Panc1 (cell line): Measurements from ENCODE around the gene STRA6. TPM values are rescaled to one million over a fixed set of nuclear protein-coding genes. Genes with fewer than 3 reads are reported as not detected.
A peak's percentile ranks its signal among the peaks of the same experiment; 100 is the strongest.

Experiments
- ATAC-seq: fragments of 200-7000 bp; cut with Tn5 transposase; 2 replicates; pipeline ENCODE4 v1.9.1; 2020; ENCODE audit warnings: mild to moderate bottlenecking, moderate library complexity
- BruUV-seq: library from RNA; stranded (reverse); fragments of 400-500 nt; replicated peaks from 2 replicates; lab custom pipeline; 2021; lab: Mats Ljungman, UMichigan
- CTCF ChIA-PET: fragments of 300-600 bp; sonication (Branson Sonifier 250); formaldehyde crosslinking; loops from one replicate; lab custom pipeline; 2022; ENCODE audit warnings: antibody characterized with exemption; lab: Charles Lee
- POLR2A ChIA-PET: fragments of 300-600 bp; sonication (Branson Sonifier 250); formaldehyde crosslinking; loops from one replicate; lab custom pipeline; 2022; ENCODE audit warnings: antibody characterized with exemption; lab: Charles Lee
- DNase-seq: peaks from one replicate; pipeline ENCODE4 v3.0.0-alpha.2; 2010; ENCODE audit warnings: low read depth, low spot score
- H3K27ac ChIP-seq: 2 replicates; pipeline ENCODE4 v1.5.1; 2011; ENCODE audit warnings: mild to moderate bottlenecking, low read length, inconsistent platforms
- H3K27me3 ChIP-seq: fragments of 200-500 bp; sonication (Bioruptor generic); 2 replicates; pipeline ENCODE4 v1.6.0; 2014; ENCODE audit warnings: low read length, inconsistent platforms; ENCODE audit not compliant: control insufficient read depth, insufficient read depth
- H3K36me3 ChIP-seq: fragments of 200-500 bp; sonication (Bioruptor generic); 2 replicates; pipeline ENCODE4 v1.5.1; 2014; ENCODE audit warnings: inconsistent platforms, mild to moderate bottlenecking, low read length, moderate library complexity; ENCODE audit not compliant: control insufficient read depth, insufficient read depth
- H3K4me1 ChIP-seq: 2 replicates; pipeline ENCODE4 v1.5.1; 2011; ENCODE audit warnings: inconsistent platforms, mild to moderate bottlenecking, low read length, moderate library complexity; ENCODE audit not compliant: control insufficient read depth, insufficient read depth
- H3K4me3 ChIP-seq, 2 experiments: 2 replicates each; pipeline ENCODE4 v1.5.1; 2011 to 2012; ENCODE audit warnings: low read depth in 2 of 2, low read length in 2 of 2, mild to moderate bottlenecking in 2 of 2, inconsistent platforms in 1 of 2, moderate library complexity in 1 of 2
- H3K9me3 ChIP-seq: fragments of 200-500 bp; sonication (Bioruptor generic); 2 replicates; pipeline ENCODE4 v1.5.1; 2014; ENCODE audit warnings: low read depth, mild to moderate bottlenecking, inconsistent platforms, low read length, moderate library complexity; ENCODE audit not compliant: control insufficient read depth, insufficient read depth
- POLR2AphosphoS5 ChIP-seq: IDR thresholded peaks from 2 replicates; pipeline ENCODE4 v1.6.1; 2012; ENCODE audit warnings: mild to moderate bottlenecking, low read depth, low read length, moderate library complexity
- REST ChIP-seq, 2 experiments: IDR thresholded peaks; 2 replicates each; pipeline ENCODE4 v1.6.1; 2011 to 2012; ENCODE audit warnings: low read depth in 2 of 2, control low read depth in 1 of 2, low read length in 1 of 2, mild to moderate bottlenecking in 1 of 2, moderate library complexity in 1 of 2; ENCODE audit not compliant: insufficient read depth in 1 of 2
- SIN3A ChIP-seq: IDR thresholded peaks from 2 replicates; pipeline ENCODE4 v1.6.1; 2012; ENCODE audit warnings: low read depth, mild to moderate bottlenecking, low read length, moderate library complexity, borderline replicate concordance; ENCODE audit not compliant: insufficient read depth
- TCF7L2 ChIP-seq: IDR thresholded peaks from 2 replicates; pipeline ENCODE4 v1.6.1; 2011; ENCODE audit warnings: mild to moderate bottlenecking, low read depth, low read length, inconsistent platforms
- in situ Hi-C: cut with HindIII; loops from 2 replicates; pipeline ENCODE4 v1.10.0; 2016; ENCODE audit warnings: low sequenced_read_pairs, low pct_unique_long_range_greater_than_20kb
- intact Hi-C: fragments of 100-400 bp; cut with micrococcal nuclease; formaldehyde crosslinking; loops from one replicate; pipeline ENCODE4 v1.10.0; 2022; ENCODE audit not compliant: unreplicated experiment
- total RNA-seq: library from RNA; stranded (reverse); gene quantifications from one replicate; pipeline ENCODE4 v1.2.1, GENCODE V29; 2021; ENCODE audit not compliant: unreplicated experiment
- TF ChIP-seq, protein P1 (sequence below): fragments of 450-650 bp; IDR thresholded peaks from 2 replicates; pipeline ENCODE4 v1.5.1; 2017; ENCODE audit warnings: mild to moderate bottlenecking

The STRA6 gene
- total RNA-seq, 1 experiment from 2014 or later: 1.1 TPM

DNA sequence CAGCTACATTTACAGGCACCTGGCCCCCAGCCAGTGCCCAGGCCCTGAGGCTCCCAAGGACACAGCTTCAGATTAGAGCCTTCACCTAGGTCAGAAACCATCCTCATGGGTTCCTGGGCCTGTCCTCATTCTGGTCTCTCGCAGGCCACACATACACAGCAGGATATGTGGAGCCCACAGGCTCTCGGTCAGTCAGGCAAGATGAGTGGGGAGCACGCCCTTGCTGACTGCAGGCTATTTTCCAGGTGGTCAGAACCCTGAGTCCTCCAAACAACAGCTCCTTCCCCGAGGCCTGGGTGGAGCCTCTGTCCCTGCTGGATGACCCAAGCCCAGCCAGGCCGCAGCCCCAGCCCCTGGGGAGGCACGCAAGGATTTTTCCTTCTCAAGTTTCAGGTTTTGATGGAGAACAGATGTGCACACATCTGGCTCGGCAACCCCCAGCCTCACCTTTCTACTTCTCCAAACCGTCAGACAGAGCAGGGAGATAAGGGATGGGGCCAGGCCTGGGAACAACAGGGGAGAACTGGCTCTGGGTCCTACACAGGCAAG lies 1.6 kb downstream of the STRA6 start:
- no peaks in the 10 kb centered on the region for H3K9me3 ChIP-seq
- peaks cover 38% of the 10 kb centered on the region for H3K4me1 ChIP-seq
- BruUV-seq: no TSS peak
- in situ Hi-C loops: no loop called here
- TF ChIP-seq TCF7L2: no peak
- TF ChIP-seq SIN3A: no peak
- TF ChIP-seq REST (IDR thresholded peaks at IDR 0.05; ENCODE audit: insufficient read depth in 1 of 2, low read depth in 2 of 2, low read length in 1 of 2): no peak
- TF ChIP-seq POLR2AphosphoS5: no peak
- TF ChIP-seq, protein P1, sequence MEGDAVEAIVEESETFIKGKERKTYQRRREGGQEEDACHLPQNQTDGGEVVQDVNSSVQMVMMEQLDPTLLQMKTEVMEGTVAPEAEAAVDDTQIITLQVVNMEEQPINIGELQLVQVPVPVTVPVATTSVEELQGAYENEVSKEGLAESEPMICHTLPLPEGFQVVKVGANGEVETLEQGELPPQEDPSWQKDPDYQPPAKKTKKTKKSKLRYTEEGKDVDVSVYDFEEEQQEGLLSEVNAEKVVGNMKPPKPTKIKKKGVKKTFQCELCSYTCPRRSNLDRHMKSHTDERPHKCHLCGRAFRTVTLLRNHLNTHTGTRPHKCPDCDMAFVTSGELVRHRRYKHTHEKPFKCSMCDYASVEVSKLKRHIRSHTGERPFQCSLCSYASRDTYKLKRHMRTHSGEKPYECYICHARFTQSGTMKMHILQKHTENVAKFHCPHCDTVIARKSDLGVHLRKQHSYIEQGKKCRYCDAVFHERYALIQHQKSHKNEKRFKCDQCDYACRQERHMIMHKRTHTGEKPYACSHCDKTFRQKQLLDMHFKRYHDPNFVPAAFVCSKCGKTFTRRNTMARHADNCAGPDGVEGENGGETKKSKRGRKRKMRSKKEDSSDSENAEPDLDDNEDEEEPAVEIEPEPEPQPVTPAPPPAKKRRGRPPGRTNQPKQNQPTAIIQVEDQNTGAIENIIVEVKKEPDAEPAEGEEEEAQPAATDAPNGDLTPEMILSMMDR: no peak
- H3K4me3 ChIP-seq: peak overlapping the region in 1 of 2 experiments; percentile 3; a peak in 2 of 4 replicates
- H3K27me3 ChIP-seq: no peaks in the 10 kb centered on the region
- H3K27ac ChIP-seq: peak overlapping the region; percentile 76
- intact Hi-C loops: no loop called here
- H3K36me3 ChIP-seq: no peaks in the 10 kb centered on the region
- ChIA-PET POLR2A (no interaction called here), CTCF (no interaction called here)
- DNase-seq (no peak), ATAC-seq (peak; percentile 45)

- ChIA-PET CTCF (no interaction called here), POLR2A (no interaction called here)
- in situ Hi-C loops: no loop called here
- Histone ChIP-seq H3K4me3 (peak overlapping the region in 1 of 2 experiments; percentile 3; a peak in 1 of 4 replicates), H3K4me1 (peaks cover 38% of the 10 kb centered on the region), H3K9me3 (no peaks in the 10 kb centered on the region), H3K27ac (peak overlapping the region; percentile 76), H3K27me3 (no peaks in the 10 kb centered on the region), H3K36me3 (no peaks in the 10 kb centered on the region)
- intact Hi-C loops: no loop called here
- no peak; the same call in 1 of the 2 replicates for TF ChIP-seq POLR2AphosphoS5
- TF ChIP-seq TCF7L2: peak; percentile 68; the same call in 1 of the 2 replicates
- DNase-seq (no peak), ATAC-seq (peak; percentile 62)
- BruUV-seq: no TSS peak
Observed at GRCh38 chr15:74200412-74200815, 2.2 kb downstream of the STRA6 start.

- DNase-seq (no peak), ATAC-seq (no peak)
- in situ Hi-C loops (no loop called here), intact Hi-C loops (loop anchor here (5.0 kb wide), 1 partner anchor 103 kb away; no protein-coding TSS in a partner anchor)
- ChIA-PET POLR2A (interaction anchor here (0.6 kb wide), 1 partner anchor 354 kb away, joined by 3 read pairs; no protein-coding TSS in a partner anchor), CTCF (no interaction called here)
- H3K4me1 ChIP-seq: peaks cover 38% of the 10 kb centered on the region
- no peak overlapping the region for H3K4me3 ChIP-seq
- no peaks in the 10 kb centered on the region for H3K9me3 ChIP-seq
- TF ChIP-seq SIN3A: no peak
- TF ChIP-seq TCF7L2: no peak
- TF ChIP-seq POLR2AphosphoS5: no peak
- TF ChIP-seq, protein P1: no peak
- TF ChIP-seq REST (IDR thresholded peaks at IDR 0.05; ENCODE audit: insufficient read depth in 1 of 2, low read depth in 2 of 2, low read length in 1 of 2): no peak
- peak overlapping the region; percentile 76 for H3K27ac ChIP-seq
- H3K27me3 ChIP-seq: no peaks in the 10 kb centered on the region
- H3K36me3 ChIP-seq: no peaks in the 10 kb centered on the region
- BruUV-seq: no TSS peak
Observed at GRCh38 chr15:74199297-74199652, 3.3 kb downstream of the STRA6 start.
